ENCODE measurements around the gene SGCD.

DNA sequence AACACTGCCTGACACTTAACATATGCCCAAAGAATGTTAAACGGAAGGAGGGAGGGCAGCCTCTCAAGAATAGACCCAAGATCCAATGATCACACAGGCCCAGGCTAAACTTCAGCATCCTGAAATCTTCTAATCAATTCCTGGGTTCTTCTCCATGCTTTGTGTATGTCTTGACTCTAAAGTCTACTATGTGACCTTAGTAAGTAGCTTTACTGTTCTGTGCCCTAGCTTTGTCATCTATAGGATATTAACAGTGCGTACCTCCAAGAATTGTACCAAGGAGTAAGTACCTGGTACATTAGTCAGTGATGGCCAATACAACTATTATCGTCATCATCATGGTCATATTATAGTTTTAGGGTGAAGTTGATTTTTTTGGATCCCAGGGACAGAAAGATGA lies 96.6 kb downstream of the SGCD start:
- TF ChIP-seq ZNF791 (tag by site-specific recombination; IDR thresholded peaks at IDR 0.05) (no peak), OSR2 (tag by site-specific recombination; IDR thresholded peaks at IDR 0.05) (no peak), BCL11A (tag by site-specific recombination; IDR thresholded peaks at IDR 0.05; ENCODE audit: low read depth) (no peak), HOXD13 (CRISPR knock-in tag; IDR thresholded peaks at IDR 0.05; ENCODE audit: borderline replicate concordance) (no peak), ZBTB21 (tag by site-specific recombination; IDR thresholded peaks at IDR 0.05) (no peak), ZNF121 (tag by site-specific recombination; IDR thresholded peaks at IDR 0.05) (no peak), ZNF10 (tag by site-specific recombination; IDR thresholded peaks at IDR 0.05) (no peak)
- TF ChIP-seq, protein P1, sequence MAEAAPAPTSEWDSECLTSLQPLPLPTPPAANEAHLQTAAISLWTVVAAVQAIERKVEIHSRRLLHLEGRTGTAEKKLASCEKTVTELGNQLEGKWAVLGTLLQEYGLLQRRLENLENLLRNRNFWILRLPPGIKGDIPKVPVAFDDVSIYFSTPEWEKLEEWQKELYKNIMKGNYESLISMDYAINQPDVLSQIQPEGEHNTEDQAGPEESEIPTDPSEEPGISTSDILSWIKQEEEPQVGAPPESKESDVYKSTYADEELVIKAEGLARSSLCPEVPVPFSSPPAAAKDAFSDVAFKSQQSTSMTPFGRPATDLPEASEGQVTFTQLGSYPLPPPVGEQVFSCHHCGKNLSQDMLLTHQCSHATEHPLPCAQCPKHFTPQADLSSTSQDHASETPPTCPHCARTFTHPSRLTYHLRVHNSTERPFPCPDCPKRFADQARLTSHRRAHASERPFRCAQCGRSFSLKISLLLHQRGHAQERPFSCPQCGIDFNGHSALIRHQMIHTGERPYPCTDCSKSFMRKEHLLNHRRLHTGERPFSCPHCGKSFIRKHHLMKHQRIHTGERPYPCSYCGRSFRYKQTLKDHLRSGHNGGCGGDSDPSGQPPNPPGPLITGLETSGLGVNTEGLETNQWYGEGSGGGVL (tag by site-specific recombination; IDR thresholded peaks at IDR 0.05), result no peak
- TF ChIP-seq, protein P2, sequence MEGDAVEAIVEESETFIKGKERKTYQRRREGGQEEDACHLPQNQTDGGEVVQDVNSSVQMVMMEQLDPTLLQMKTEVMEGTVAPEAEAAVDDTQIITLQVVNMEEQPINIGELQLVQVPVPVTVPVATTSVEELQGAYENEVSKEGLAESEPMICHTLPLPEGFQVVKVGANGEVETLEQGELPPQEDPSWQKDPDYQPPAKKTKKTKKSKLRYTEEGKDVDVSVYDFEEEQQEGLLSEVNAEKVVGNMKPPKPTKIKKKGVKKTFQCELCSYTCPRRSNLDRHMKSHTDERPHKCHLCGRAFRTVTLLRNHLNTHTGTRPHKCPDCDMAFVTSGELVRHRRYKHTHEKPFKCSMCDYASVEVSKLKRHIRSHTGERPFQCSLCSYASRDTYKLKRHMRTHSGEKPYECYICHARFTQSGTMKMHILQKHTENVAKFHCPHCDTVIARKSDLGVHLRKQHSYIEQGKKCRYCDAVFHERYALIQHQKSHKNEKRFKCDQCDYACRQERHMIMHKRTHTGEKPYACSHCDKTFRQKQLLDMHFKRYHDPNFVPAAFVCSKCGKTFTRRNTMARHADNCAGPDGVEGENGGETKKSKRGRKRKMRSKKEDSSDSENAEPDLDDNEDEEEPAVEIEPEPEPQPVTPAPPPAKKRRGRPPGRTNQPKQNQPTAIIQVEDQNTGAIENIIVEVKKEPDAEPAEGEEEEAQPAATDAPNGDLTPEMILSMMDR (tag by site-specific recombination; IDR thresholded peaks at IDR 0.05), result no peak
- TF ChIP-seq, protein P3, sequence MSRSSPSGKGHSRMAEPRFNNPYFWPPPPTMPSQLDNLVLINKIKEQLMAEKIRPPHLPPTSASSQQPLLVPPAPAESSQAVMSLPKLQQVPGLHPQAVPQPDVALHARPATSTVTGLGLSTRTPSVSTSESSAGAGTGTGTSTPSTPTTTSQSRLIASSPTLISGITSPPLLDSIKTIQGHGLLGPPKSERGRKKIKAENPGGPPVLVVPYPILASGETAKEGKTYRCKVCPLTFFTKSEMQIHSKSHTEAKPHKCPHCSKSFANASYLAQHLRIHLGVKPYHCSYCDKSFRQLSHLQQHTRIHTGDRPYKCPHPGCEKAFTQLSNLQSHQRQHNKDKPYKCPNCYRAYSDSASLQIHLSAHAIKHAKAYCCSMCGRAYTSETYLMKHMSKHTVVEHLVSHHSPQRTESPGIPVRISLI (tag by site-specific recombination; IDR thresholded peaks at IDR 0.05), result no peak

Data from HEK293 (cell line).